ENCODE data around the gene SLC12A8. TPM values are rescaled to one million over a fixed set of nuclear protein-coding genes. Genes with fewer than 3 reads are reported as not detected.
A peak's percentile ranks its signal among the peaks of the same experiment; 100 is the strongest.

Gene SLC12A8
- total and polyA plus RNA-seq, 2 donors (not counting 1 experiment from before 2014, with no cell fraction given): 0.57 to 1.1 TPM

- Mint-ChIP-seq H3K4me1 (peaks cover 55% of the 10 kb centered on the region), H3K9me3 (ENCODE audit: insufficient read depth) (no peaks in the 10 kb centered on the region), H3K27me3 (no peaks in the 10 kb centered on the region), H3K27ac (peak overlapping the region; percentile 90), H3K4me3 (peak overlapping the region; percentile 85)
- peak overlapping the region; percentile 91 for H3K4me2 ChIP-seq (replicated peaks; ENCODE audit: low read depth, low read length, poor library complexity, severe bottlenecking)
- no peaks in the 10 kb centered on the region for H3K27me3 ChIP-seq (replicated peaks in 1 of 4; ENCODE audit: control extremely low read depth in 1 of 4, control insufficient read depth in 3 of 4, insufficient read depth in 4 of 4, low read length in 3 of 4)
- POLR2A ChIA-PET: no interaction called here
- H3K79me2 ChIP-seq (ENCODE audit: control insufficient read depth, insufficient read depth, low read length): no peaks in the 10 kb centered on the region
- ATAC-seq (ENCODE audit: low read depth): no peak
- H3K4me3 ChIP-seq (ENCODE audit: control extremely low read depth in 1 of 5, extremely low read depth in 1 of 5, insufficient read depth in 1 of 5, low read depth in 2 of 5, low read length in 4 of 5): peak overlapping the region in 4 of 5 experiments; percentile 33 to 66 (median 54)
- H3K9me3 ChIP-seq (ENCODE audit: control extremely low read depth in 1 of 3, control insufficient read depth in 2 of 3, insufficient read depth in 1 of 3, low read length in 2 of 3): peaks cover 0 to 4% (median 0%) of the 10 kb centered on the region in 3 donors
- CTCF ChIA-PET: interaction anchor here (0.5 to 1.5 kb wide), 4 partner anchors 22 to 199 kb away, joined by 3 to 4 read pairs (median 3); no protein-coding TSS in a partner anchor
- intact Hi-C loops (cut with micrococcal nuclease): loop anchor here (5.0 kb wide), 2 partner anchors 215 to 235 kb away; partner anchors contain the start of gene ZNF148
- H4K20me1 ChIP-seq (ENCODE audit: control insufficient read depth, insufficient read depth, low read length, poor library complexity, severe bottlenecking): no peaks in the 10 kb centered on the region
- DNase-seq: no peak
- peak overlapping the region; percentile 42 to 57 for H3K27ac ChIP-seq (ENCODE audit: low read length in 2 of 2)
- H3K36me3 ChIP-seq (replicated peaks in 1 of 2; ENCODE audit: control extremely low read depth in 1 of 2, control insufficient read depth in 1 of 2, extremely low read depth in 1 of 2, insufficient read depth in 2 of 2, low read length in 1 of 2): no peaks in the 10 kb centered on the region
- peaks cover 40 to 81% of the 10 kb centered on the region in 2 donors for H3K4me1 ChIP-seq (ENCODE audit: control insufficient read depth in 2 of 2, insufficient read depth in 2 of 2, low read length in 2 of 2)
- TF ChIP-seq CTCF (IDR thresholded peaks at IDR 0.05): no peak
- no peak for TF ChIP-seq EZH2 (IDR thresholded peaks at IDR 0.05; ENCODE audit: borderline replicate concordance, insufficient read depth, low read depth, low read length, poor library complexity, severe bottlenecking)
- 93% methylated on average over 12 of the region's 12 CpGs for WGBS (ENCODE audit: insufficient coverage)
- H3K9ac ChIP-seq (ENCODE audit: low read length): peak overlapping the region; percentile 70
- H2AFZ ChIP-seq (ENCODE audit: insufficient read depth, low read depth, low read length, poor library complexity, severe bottlenecking): peak overlapping the region; percentile 91
Measured at GRCh38 chr3:125142420-125142778, 70.1 kb downstream of the SLC12A8 start.

GRCh38 chr3:125141596-125142419 lies 70.7 kb downstream of the SLC12A8 start:
- TF ChIP-seq EZH2 (IDR thresholded peaks at IDR 0.05; ENCODE audit: borderline replicate concordance, insufficient read depth, low read depth, low read length, poor library complexity, severe bottlenecking): no peak
- peak; percentile 9 for TF ChIP-seq CTCF (IDR thresholded peaks at IDR 0.05)
- CTCF ChIA-PET: interaction anchor here (0.5 to 1.1 kb wide), 3 partner anchors 10 to 198 kb away, joined by 3 to 4 read pairs (median 3); no protein-coding TSS in a partner anchor
- ATAC-seq (ENCODE audit: low read depth): peak; percentile 90
- Histone ChIP-seq H3K4me1 (ENCODE audit: control insufficient read depth in 2 of 2, insufficient read depth in 2 of 2, low read length in 2 of 2) (peaks cover 34 to 76% of the 10 kb centered on the region in 2 donors), H3K9me3 (ENCODE audit: control extremely low read depth in 1 of 3, control insufficient read depth in 2 of 3, insufficient read depth in 1 of 3, low read length in 2 of 3) (peaks cover 0 to 4% (median 0%) of the 10 kb centered on the region in 3 donors), H3K36me3 (replicated peaks in 1 of 2; ENCODE audit: control extremely low read depth in 1 of 2, control insufficient read depth in 1 of 2, extremely low read depth in 1 of 2, insufficient read depth in 2 of 2, low read length in 1 of 2) (no peaks in the 10 kb centered on the region), H3K27ac (ENCODE audit: low read length in 2 of 2) (peak overlapping the region; percentile 42 to 57), H3K27me3 (replicated peaks in 1 of 4; ENCODE audit: control extremely low read depth in 1 of 4, control insufficient read depth in 3 of 4, insufficient read depth in 4 of 4, low read length in 3 of 4) (no peaks in the 10 kb centered on the region), H3K79me2 (ENCODE audit: control insufficient read depth, insufficient read depth, low read length) (no peaks in the 10 kb centered on the region), H2AFZ (ENCODE audit: insufficient read depth, low read depth, low read length, poor library complexity, severe bottlenecking) (peak overlapping the region; percentile 91), H3K9ac (ENCODE audit: low read length) (peak overlapping the region; percentile 70), H3K4me2 (replicated peaks; ENCODE audit: low read depth, low read length, poor library complexity, severe bottlenecking) (peak overlapping the region; percentile 91), H4K20me1 (ENCODE audit: control insufficient read depth, insufficient read depth, low read length, poor library complexity, severe bottlenecking) (no peaks in the 10 kb centered on the region), H3K4me3 (ENCODE audit: control extremely low read depth in 1 of 5, extremely low read depth in 1 of 5, insufficient read depth in 1 of 5, low read depth in 2 of 5, low read length in 4 of 5) (peak overlapping the region in 4 of 5 experiments; percentile 33 to 66 (median 54))
- peak; percentile 76 for DNase-seq
- peak overlapping the region; percentile 90 for H3K27ac Mint-ChIP-seq
- no peaks in the 10 kb centered on the region for H3K9me3 Mint-ChIP-seq (ENCODE audit: insufficient read depth)
- under 1% methylated on average over 58 of the region's 61 CpGs for WGBS (ENCODE audit: insufficient coverage)
- intact Hi-C loops (cut with micrococcal nuclease): loop anchor here (5.0 kb wide), 2 partner anchors 215 to 235 kb away; partner anchors contain the start of gene ZNF148
- POLR2A ChIA-PET: no interaction called here
- no peaks in the 10 kb centered on the region for H3K27me3 Mint-ChIP-seq
- peak overlapping the region; percentile 85 for H3K4me3 Mint-ChIP-seq
- peaks cover 50% of the 10 kb centered on the region for H3K4me1 Mint-ChIP-seq

Measured in B cell (primary cell).